Mesodermal cell (in vitro differentiated cells): ENCODE results near the gene GBX2. TPM values are rescaled to one million over a fixed set of nuclear protein-coding genes. Genes with fewer than 3 reads are reported as not detected.

Experiments
- H3K27ac ChIP-seq: 2 replicates; pipeline ENCODE4 v1.7.0; 2013; ENCODE audit warnings: mild to moderate bottlenecking, low read depth, low read length, moderate library complexity; ENCODE audit not compliant: severe bottlenecking
- H3K36me3 ChIP-seq: 2 replicates; pipeline ENCODE4 v1.7.1; 2013; ENCODE audit warnings: mild to moderate bottlenecking, low read length, moderate library complexity; ENCODE audit not compliant: control insufficient read depth, insufficient read depth
- H3K4me1 ChIP-seq: one replicate; pipeline ENCODE4 v1.7.1; 2013; ENCODE audit warnings: mild to moderate bottlenecking, low read length; ENCODE audit not compliant: insufficient read depth, control insufficient read depth, poor library complexity, severe bottlenecking
- H3K4me3 ChIP-seq: 2 replicates; pipeline ENCODE4 v1.7.0; 2013; ENCODE audit warnings: low read length, control low read depth, mild to moderate bottlenecking; ENCODE audit not compliant: insufficient read depth, poor library complexity, severe bottlenecking; ENCODE audit errors: extremely low read depth
- H3K9me3 ChIP-seq: 2 replicates; pipeline ENCODE4 v1.7.1; 2013; ENCODE audit warnings: mild to moderate bottlenecking, low read length, moderate library complexity; ENCODE audit not compliant: control insufficient read depth
- WGBS, 2 experiments: methylation state at CpG; one replicate each; pipeline ENCODE4 v1.1.5; 2013; ENCODE audit warnings: missing lambda C conversion rate in 2 of 2; ENCODE audit not compliant: insufficient coverage in 2 of 2; 5-methylcytosine and 5-hydroxymethylcytosine counted together
- polyA plus RNA-seq, 2 experiments: library from polyadenylated mRNA; stranded (reverse); fragments of 50-300 nt; gene quantifications; one replicate each; pipeline ENCODE4 v1.2.3, GENCODE V29; 2013

Gene GBX2
- 4.8 TPM for polyA plus RNA-seq (2013, experiment 1 of 2)
- polyA plus RNA-seq (2013, experiment 2 of 2): 2.6 TPM

GRCh38 chr2:236168110-236169080 lies at the start of gene GBX2:
Gene GBX2, minus strand, starts transcription at chr2:236168386. Its CDS starts 415 bp downstream, at chr2:236167971.
- H3K4me3 ChIP-seq: peak within 1 kb of the TSS; percentile 48
- 0 to 1% methylated on average over 76 to 84 of the region's 105 CpGs for WGBS, 2 experiments
- peaks cover 44% of the 10 kb centered on the region for H3K4me1 ChIP-seq
- H3K9me3 ChIP-seq: no peaks in the 10 kb centered on the region
- no peaks in the 10 kb centered on the region for H3K36me3 ChIP-seq
- H3K27ac ChIP-seq: no peak within 1 kb of the TSS

GRCh38 chr2:236217926-236218325 lies 49.7 kb upstream of the GBX2 start:
- Histone ChIP-seq H3K4me3 (no peak overlapping the region), H3K4me1 (no peaks in the 10 kb centered on the region), H3K27ac (no peak overlapping the region), H3K9me3 (peaks cover under 1% of the 10 kb centered on the region), H3K36me3 (no peaks in the 10 kb centered on the region)
- whole genome bisulfite sequencing, 2 experiments: 89 to 93% methylated on average over 4 of the region's 4 CpGs

GRCh38 chr2:236216711-236217110 lies 48.5 kb upstream of the GBX2 start:
- H3K4me1 ChIP-seq: no peaks in the 10 kb centered on the region
- 97% methylated on average over 6 to 7 of the region's 7 CpGs for WGBS, 2 experiments
- no peaks in the 10 kb centered on the region for H3K9me3 ChIP-seq
- no peak overlapping the region for H3K4me3 ChIP-seq
- no peak overlapping the region for H3K27ac ChIP-seq
- H3K36me3 ChIP-seq: no peaks in the 10 kb centered on the region

- H3K4me3 ChIP-seq: no peak overlapping the region
- no peaks in the 10 kb centered on the region for H3K4me1 ChIP-seq
- no peaks in the 10 kb centered on the region for H3K36me3 ChIP-seq
- H3K9me3 ChIP-seq: no peaks in the 10 kb centered on the region
- H3K27ac ChIP-seq: no peak overlapping the region
- 89 to 98% methylated on average over 12 of the region's 12 CpGs for WGBS, 2 experiments
Measured at GRCh38 chr2:236215761-236216333, 47.7 kb upstream of the GBX2 start.

GRCh38 chr2:236215196-236215595 lies 47.0 kb upstream of the GBX2 start:
- H3K9me3 ChIP-seq: no peaks in the 10 kb centered on the region
- no peak overlapping the region for H3K4me3 ChIP-seq
- H3K36me3 ChIP-seq: no peaks in the 10 kb centered on the region
- 75 to 85% methylated on average over 5 to 6 of the region's 6 CpGs for WGBS, 2 experiments
- peaks cover 3% of the 10 kb centered on the region for H3K4me1 ChIP-seq
- no peak overlapping the region for H3K27ac ChIP-seq

GRCh38 chr2:236214376-236214995 lies 46.3 kb upstream of the GBX2 start:
- WGBS, 2 experiments: 90 to 95% methylated on average over 37 to 90 of the region's 92 CpGs
- no peaks in the 10 kb centered on the region for H3K36me3 ChIP-seq
- no peaks in the 10 kb centered on the region for H3K9me3 ChIP-seq
- H3K4me1 ChIP-seq: peaks cover 9% of the 10 kb centered on the region
- H3K4me3 ChIP-seq: no peak overlapping the region
- H3K27ac ChIP-seq: no peak overlapping the region

- H3K4me1 ChIP-seq: peaks cover 14% of the 10 kb centered on the region
- no peak overlapping the region for H3K4me3 ChIP-seq
- 92% methylated on average over 23 to 24 of the region's 25 CpGs for WGBS, 2 experiments
- H3K9me3 ChIP-seq: peaks cover 2% of the 10 kb centered on the region
- H3K36me3 ChIP-seq: no peaks in the 10 kb centered on the region
- no peak overlapping the region for H3K27ac ChIP-seq
Measured at GRCh38 chr2:236211296-236211695, 43.1 kb upstream of the GBX2 start.

GRCh38 chr2:236210536-236210935 lies 42.4 kb upstream of the GBX2 start:
- Histone ChIP-seq H3K4me1 (peaks cover 14% of the 10 kb centered on the region), H3K27ac (no peak overlapping the region)
- 89 to 93% methylated on average over 8 of the region's 8 CpGs for WGBS, 2 experiments

GRCh38 chr2:236209996-236210395 lies 41.8 kb upstream of the GBX2 start:
- 80 to 100% methylated on average over 1 of the region's 5 CpGs for WGBS, 2 experiments
- no peak overlapping the region for H3K4me3 ChIP-seq
- peaks cover 14% of the 10 kb centered on the region for H3K4me1 ChIP-seq
- no peak overlapping the region for H3K27ac ChIP-seq
- peaks cover 10% of the 10 kb centered on the region for H3K9me3 ChIP-seq
- H3K36me3 ChIP-seq: no peaks in the 10 kb centered on the region

More at GRCh38 chr2:236210536-236210935, 42.4 kb upstream of the GBX2 start:
- H3K36me3 ChIP-seq: no peaks in the 10 kb centered on the region
- H3K4me3 ChIP-seq: no peak overlapping the region
- H3K9me3 ChIP-seq: peaks cover 7% of the 10 kb centered on the region

- H3K27ac ChIP-seq: no peak overlapping the region
- H3K4me1 ChIP-seq: peaks cover 14% of the 10 kb centered on the region
- H3K36me3 ChIP-seq: no peaks in the 10 kb centered on the region
- 77 to 81% methylated on average over 6 of the region's 6 CpGs for WGBS, 2 experiments
- peaks cover 10% of the 10 kb centered on the region for H3K9me3 ChIP-seq
- no peak overlapping the region for H3K4me3 ChIP-seq
Measured at GRCh38 chr2:236209535-236209934, 41.3 kb upstream of the GBX2 start.
